NT2/D1 (cell line): ENCODE data around the gene CDK15.
A peak's percentile ranks its signal among the peaks of the same experiment; 100 is the strongest.

ENCODE experiments used
- DNase-seq: peaks from one replicate; pipeline ENCODE4 v3.0.0-alpha.2; 2011; ENCODE audit warnings: low read depth, low spot score
- H3K27me3 ChIP-seq: 2 replicates; pipeline ENCODE4 v1.6.0; 2011; ENCODE audit warnings: mild to moderate bottlenecking; ENCODE audit not compliant: insufficient read length, insufficient read depth
- H3K36me3 ChIP-seq: 2 replicates; pipeline ENCODE4 v1.6.1; 2011; ENCODE audit warnings: mild to moderate bottlenecking, low read length, mixed read lengths; ENCODE audit not compliant: insufficient read depth, insufficient read length
- H3K4me1 ChIP-seq: 2 replicates; pipeline ENCODE4 v1.5.1; 2011; ENCODE audit not compliant: insufficient read depth, insufficient read length
- H3K4me3 ChIP-seq: 2 replicates; pipeline ENCODE4 v1.5.1; 2011; ENCODE audit warnings: low read depth; ENCODE audit not compliant: insufficient read length
- H3K9ac ChIP-seq: 2 replicates; pipeline ENCODE4 v1.6.0; 2011; ENCODE audit warnings: low read depth; ENCODE audit not compliant: insufficient read length
- H3K9me3 ChIP-seq: 2 replicates; pipeline ENCODE4 v1.5.1; 2011; ENCODE audit warnings: mild to moderate bottlenecking, low read length; ENCODE audit not compliant: insufficient read depth
- SUZ12 ChIP-seq: IDR thresholded peaks from 2 replicates; pipeline ENCODE4 v1.6.1; 2011; ENCODE audit not compliant: insufficient read length, insufficient read depth; ENCODE audit errors: extremely low read depth
- YY1 ChIP-seq: IDR thresholded peaks from 2 replicates; pipeline ENCODE4 v1.6.1; 2011; ENCODE audit not compliant: insufficient read length, insufficient read depth
- ZNF274 ChIP-seq: IDR thresholded peaks from 2 replicates; pipeline ENCODE4 v1.6.1; 2011; ENCODE audit warnings: mild to moderate bottlenecking, low read depth, low read length

Gene CDK15

DNA sequence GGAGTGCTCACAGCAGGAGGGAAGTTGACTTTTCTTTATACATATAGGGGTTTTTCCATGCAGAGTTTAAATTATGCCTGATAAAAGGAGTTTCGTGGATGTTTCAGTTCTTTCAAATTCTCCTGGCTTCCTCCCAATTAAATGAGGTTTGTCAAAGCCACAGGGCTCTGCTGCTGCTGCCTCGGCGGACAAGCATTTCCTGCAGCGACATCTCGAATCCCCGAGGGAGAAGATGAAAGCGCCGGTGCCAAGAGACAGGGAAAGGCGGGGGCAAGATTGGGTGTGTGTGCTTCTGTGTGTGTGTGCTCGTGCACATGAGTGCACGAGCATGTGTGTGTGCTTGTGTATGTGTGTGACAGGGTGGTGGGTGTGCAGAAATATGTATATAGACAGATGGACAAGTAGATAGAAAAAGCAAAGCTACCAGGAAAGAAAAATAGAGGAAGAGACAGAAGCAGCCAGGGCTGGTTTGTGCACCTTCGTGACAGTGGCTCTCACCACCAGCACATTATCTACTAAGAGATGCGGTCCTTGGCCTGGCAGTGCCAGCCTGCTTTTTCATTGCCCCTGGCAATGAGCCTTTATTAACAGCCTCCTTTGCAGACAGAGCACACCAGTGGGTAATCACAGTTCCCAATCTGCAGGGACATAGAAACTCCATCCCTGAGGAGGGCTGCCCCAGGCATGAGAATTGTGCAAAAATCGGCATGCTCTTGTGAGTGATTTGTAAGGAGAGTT is 76.2 kb downstream of the CDK15 start:
- Histone ChIP-seq H3K27me3 (no peaks in the 10 kb centered on the region), H3K4me3 (no peak overlapping the region), H3K9me3 (no peaks in the 10 kb centered on the region), H3K9ac (peak overlapping the region; percentile 37), H3K4me1 (no peaks in the 10 kb centered on the region), H3K36me3 (no peaks in the 10 kb centered on the region)
- DNase-seq = no peak
- TF ChIP-seq ZNF274 (no peak), SUZ12 (no peak), YY1 (no peak)

DNA sequence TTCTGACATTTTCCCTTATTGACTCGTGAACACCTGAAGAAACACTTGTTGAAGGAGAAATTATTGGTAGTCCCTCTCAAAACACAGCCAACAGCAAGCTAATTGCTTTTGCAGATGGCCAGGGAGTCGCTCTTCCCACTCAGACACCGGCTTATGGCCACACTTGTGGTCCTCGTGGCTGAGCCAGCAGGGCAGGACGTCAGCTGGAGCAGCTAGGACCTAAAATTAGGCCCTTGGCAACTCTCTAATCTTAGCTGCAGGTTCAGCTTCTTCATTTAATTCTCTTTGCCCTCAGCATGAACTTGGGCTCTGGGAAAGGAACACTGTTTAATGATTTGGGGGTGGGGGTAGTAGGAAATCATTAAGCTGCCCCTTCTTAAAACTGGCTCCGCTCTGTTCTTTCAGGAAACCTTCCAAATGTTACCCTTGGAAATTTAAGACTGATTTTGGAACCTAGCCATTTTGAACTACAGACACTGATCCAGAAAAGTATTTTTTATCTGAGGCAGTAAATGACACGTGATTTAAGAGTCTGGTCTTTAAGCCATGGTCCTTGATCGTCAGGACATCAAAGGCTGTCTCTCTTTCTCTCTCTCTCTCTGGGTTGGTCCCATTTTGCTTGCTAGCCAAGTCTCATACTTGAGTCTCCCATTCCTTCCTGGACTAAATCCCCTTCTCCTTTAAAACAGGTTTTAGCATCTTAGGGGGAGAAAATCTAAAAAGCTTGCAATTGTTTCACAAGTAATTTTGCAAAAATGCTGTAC is 77.5 kb downstream of the CDK15 start:
- H3K4me1 ChIP-seq = no peaks in the 10 kb centered on the region
- no peaks in the 10 kb centered on the region for H3K9me3 ChIP-seq
- H3K36me3 ChIP-seq = no peaks in the 10 kb centered on the region
- H3K9ac ChIP-seq = no peak overlapping the region
- no peak overlapping the region for H3K4me3 ChIP-seq
- no peak for DNase-seq
- no peaks in the 10 kb centered on the region for H3K27me3 ChIP-seq
- TF ChIP-seq ZNF274 (no peak), SUZ12 (no peak), YY1 (no peak)

DNA sequence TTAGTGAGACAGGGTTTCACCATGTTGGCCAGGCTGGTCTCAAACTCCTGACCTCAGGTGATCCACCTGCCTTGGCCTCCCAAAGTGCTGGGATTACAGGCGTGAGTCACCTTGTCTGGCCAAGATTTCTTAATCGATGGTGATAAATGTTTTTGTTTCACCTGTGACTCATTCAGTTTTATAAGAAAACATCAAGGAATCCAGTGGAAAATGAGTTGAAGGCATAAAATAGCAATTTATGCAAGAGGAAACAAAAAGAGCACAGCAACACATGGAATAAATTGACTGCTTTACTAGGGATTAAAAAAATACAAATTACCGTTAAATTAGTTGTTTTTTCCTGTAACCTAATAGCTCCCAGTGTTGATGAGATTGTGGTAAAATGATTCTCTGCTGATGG is 80.2 kb downstream of the CDK15 start:
- Histone ChIP-seq H3K9ac (no peak overlapping the region), H3K9me3 (no peaks in the 10 kb centered on the region), H3K27me3 (no peaks in the 10 kb centered on the region), H3K4me1 (peaks cover 3% of the 10 kb centered on the region), H3K4me3 (no peak overlapping the region), H3K36me3 (no peaks in the 10 kb centered on the region)
- DNase-seq = no peak
- TF ChIP-seq SUZ12 (no peak), YY1 (no peak), ZNF274 (no peak)

DNA sequence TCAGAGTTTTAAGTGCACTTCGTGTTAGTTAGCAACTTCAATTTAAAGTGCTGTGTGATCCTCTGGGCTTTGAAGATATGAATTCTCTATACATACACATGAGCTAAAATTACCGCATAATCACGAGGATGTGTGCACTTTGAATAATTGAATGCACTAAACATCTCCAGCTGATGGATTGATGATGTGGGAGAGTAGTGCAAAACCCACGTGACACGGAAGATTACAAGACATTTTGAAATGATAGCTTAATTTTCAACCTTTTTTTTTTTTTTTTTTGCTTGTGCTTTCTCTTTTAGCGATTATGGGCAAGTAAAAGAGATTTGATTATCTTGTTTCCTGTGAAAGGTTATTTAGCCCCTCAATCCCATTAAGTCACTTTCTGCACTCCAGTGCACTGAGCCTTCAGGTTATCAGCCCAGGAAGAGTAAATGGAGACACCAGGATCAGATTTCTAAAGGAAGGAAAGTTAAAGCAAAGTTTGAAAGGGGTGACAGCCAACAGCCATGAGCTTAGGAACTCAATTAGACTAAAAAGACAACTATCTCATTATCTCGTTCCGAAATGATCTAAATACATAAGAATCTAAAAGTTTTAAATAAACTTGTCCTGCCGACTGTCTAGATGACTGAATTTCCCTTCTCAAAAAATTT is 81.6 kb downstream of the CDK15 start:
- Histone ChIP-seq H3K9ac (peak overlapping the region; percentile 46), H3K4me1 (peaks cover 3% of the 10 kb centered on the region), H3K36me3 (no peaks in the 10 kb centered on the region), H3K27me3 (no peaks in the 10 kb centered on the region), H3K9me3 (no peaks in the 10 kb centered on the region), H3K4me3 (no peak overlapping the region)
- no peak for DNase-seq
- TF ChIP-seq YY1 = no peak
- TF ChIP-seq SUZ12 = no peak
- no peak for TF ChIP-seq ZNF274

DNA sequence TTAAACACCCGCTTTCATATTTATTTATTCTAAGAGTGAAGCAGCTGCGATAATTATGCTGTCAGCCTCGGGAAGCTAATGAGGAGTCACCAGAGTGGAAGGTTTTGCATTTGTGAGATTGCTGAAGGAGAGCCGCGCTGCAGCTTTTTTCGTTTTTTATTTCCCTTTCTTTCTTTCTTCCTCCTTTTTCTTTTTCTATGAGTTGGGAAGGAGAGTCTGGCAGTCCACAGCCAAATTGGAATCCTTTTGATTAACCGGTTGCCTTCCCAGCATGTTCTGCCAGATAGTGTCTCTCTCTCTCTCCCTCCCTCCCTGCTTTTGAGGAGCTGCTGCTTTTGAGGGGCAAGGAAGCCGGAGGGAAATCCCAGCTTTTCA is 82.1 kb downstream of the CDK15 start:
- no peaks in the 10 kb centered on the region for H3K27me3 ChIP-seq
- peaks cover 3% of the 10 kb centered on the region for H3K4me1 ChIP-seq
- TF ChIP-seq YY1 = no peak
- TF ChIP-seq SUZ12 = no peak
- peak overlapping the region; percentile 46 for H3K9ac ChIP-seq
- no peak for DNase-seq
- H3K9me3 ChIP-seq = no peaks in the 10 kb centered on the region
- peak overlapping the region; percentile 8 for H3K4me3 ChIP-seq
- H3K36me3 ChIP-seq = no peaks in the 10 kb centered on the region

DNA sequence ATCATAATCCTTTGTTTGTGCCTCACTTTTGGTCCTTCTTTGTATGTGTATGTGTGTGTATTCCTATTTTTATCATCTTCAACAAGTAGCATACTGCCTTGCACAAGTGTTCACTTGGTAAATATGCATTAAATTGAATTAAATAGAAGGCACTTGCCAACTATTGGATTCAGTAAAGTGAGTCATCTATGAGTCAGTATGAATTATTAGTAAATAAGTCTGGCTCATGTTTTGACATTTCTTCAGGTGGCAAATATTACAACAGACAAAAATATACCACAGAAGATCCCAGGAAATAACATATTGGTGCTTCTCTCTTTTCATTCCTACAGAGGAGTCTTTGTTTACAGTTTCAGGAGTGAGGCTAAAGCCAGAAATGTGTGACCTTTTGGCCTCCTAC is 84.1 kb downstream of the CDK15 start:
- Histone ChIP-seq H3K9me3 (no peaks in the 10 kb centered on the region), H3K36me3 (no peaks in the 10 kb centered on the region), H3K4me3 (no peak overlapping the region), H3K4me1 (peaks cover 3% of the 10 kb centered on the region), H3K27me3 (no peaks in the 10 kb centered on the region), H3K9ac (no peak overlapping the region)
- no peak for DNase-seq
- no peak for TF ChIP-seq ZNF274
- TF ChIP-seq YY1 = no peak
- no peak for TF ChIP-seq SUZ12

DNA sequence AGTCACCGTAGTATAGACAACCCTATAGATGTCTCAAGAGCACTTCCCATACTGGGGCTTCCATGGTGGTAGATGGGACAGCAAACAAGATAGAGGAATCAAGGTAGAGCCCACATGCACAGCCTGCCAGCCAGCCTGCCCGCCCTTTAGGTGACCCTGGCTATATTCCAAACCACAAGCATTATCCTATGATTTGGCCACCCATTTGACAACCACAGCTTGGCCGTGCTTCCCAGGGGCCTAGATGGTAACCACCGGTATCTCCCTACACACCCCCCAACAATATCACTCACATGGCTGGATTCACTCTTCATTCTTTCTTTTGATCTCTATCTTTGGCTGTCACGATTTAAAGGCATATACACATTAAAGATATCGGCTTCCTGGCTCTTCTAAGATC is 85.3 kb downstream of the CDK15 start:
- Histone ChIP-seq H3K4me3 (no peak overlapping the region), H3K36me3 (no peaks in the 10 kb centered on the region), H3K4me1 (peaks cover 3% of the 10 kb centered on the region), H3K9ac (no peak overlapping the region), H3K27me3 (no peaks in the 10 kb centered on the region), H3K9me3 (no peaks in the 10 kb centered on the region)
- no peak for DNase-seq
- TF ChIP-seq YY1 = no peak
- no peak for TF ChIP-seq ZNF274
- TF ChIP-seq SUZ12 = no peak
